NCI-H446 (cell line): ENCODE data around the gene FER1L5.

Experiments
- DNase-seq, 2 experiments: peaks; one replicate each; lab custom pipeline; 2025; lab: John Stamatoyannopoulos, UW

The FER1L5 gene

DNA sequence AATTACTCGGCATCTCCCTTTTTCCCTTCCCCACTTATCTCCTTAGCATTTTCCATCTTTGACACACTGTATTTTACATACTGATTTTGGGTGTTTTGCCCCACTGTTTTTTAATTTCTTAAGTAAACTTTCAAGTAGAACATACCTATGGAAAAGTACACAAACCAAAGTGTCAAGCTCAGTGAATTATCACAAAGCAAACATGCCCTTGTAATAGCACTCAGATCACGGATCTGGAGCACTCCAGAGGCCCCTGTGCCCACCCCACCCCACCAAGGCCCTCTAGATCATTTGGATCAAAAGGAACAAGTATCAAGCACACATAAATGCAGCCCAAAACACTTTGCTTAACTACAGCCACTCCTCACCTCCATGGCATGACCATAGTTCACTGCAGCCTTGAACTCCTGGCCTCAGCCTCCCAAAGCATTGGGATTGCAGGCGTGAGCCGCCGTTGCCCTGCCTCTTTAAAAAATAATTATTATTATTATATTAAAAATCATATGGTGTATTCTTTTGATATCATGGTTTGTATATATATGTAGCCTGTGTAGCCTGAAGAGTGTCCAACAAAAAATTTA, 38.1 kb downstream of the FER1L5 start:
- DNase-seq: no peak

DNA sequence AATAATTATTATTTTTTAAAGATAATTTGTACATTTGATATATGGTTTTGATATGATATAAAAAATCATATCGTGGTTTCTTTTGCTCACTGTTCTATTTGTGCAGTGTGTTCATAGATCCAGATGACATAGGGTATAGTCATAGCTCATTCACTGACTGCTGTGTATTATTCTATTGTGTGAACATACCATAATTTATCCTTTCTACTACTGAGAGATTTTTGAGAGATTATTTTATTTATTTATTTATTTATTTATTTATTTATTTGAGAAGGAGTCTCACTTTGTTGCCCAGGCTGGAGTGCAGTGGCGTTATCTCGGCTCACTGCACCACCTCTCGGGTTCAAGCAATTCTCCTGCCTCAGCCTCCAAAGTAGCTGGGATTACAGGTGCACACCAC, 39.0 kb downstream of the FER1L5 start:
- no peak for DNase-seq

DNA sequence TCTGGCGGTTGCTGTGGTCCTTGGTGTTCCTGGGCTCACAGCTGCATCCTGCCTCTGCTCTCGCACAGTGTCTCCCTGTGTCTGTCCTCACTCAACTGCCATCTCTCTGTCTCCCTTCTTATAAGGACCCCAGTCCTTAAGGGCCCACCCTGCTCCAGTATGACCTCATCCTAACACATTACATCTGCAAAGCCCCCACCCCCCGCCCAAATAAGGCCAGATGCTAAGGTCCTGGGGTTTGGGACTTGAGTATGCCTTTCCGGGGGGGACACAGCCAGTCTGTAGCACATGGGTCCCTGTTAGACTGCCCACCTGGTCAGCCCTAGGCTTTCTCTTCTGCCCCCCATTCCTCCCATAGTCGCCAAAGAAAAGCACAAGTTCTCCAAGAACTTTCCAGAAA, 40.7 kb downstream of the FER1L5 start:
- DNase-seq: no peak

DNA sequence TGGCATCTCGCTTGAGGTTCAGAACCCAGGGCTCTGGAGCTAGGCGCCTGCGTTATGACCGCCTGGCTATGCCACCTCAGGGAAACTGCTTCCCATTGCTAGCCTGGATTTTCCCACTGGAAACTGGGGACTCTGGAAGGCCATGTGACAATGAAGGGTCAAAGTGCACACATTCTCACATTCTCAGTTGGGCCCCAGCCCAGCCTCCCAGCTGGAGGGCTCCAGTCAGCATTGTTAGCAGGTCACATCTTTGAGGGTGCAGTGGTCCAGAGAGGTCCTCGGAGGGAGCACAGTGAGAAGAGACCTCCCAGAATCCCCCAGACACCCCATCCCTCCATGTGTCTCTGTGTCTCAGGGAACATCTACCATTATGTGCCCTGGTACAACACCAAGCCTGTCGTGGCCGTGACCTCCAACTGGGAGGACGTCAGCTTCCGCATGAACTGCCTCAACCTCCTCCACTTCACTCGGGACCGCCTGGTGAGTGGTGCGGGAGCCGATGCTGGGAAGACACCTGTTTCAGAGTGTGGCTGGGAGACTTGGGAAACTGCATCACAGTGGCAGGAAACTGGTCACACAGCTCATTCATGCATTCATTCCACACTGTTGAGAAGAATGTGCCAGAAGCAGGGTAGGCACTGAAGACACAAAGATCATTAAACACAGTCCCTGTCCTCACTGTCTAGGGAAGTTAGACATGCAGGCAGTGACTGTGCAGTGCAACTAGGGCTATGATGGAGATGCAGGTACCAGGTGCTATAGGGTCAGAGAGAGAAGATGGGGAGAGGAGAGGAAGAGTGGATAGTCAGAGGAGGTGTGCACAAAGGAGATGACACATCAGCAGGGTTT, 41.6 kb downstream of the FER1L5 start:
- no peak for DNase-seq

DNA sequence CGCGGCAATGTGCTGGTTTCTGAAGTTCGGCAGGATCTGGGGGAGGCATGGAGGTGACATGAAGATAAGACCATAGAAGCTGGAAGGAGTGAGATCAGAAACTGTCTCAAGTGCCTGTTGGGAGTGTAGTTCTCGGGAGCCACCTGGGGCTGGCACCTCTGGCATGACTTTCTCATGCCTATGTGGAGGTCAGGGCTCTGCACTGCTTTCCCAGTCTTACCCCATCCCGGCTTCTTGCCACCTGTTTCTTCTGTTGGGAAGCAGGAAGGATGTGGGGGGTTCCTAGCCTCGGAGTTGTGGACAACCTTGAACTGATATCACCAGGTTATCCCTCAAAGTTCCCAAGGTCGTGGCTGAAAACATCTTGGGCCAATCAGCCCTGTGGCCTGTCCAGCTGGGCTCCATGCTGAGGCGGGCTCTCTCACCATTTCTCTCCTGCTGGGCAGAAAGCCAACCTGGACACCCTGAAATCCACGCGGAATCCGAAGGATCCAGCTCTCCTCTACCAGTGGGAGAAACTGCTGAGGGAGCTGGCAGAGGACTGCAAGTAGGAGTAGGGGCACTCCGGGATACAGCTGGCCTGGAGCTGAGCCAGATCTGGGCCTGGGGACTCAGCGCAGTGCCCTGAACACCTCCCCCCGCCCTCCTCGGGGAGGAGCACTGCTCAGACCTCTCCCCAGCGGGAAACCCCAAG, 42.5 kb downstream of the FER1L5 start:
- DNase-seq: no peak

GRCh38 chr2:96685577-96686459, 43.3 kb downstream of the FER1L5 start:
- peak in 1 of 2 experiments; percentile 20 for DNase-seq

DNA sequence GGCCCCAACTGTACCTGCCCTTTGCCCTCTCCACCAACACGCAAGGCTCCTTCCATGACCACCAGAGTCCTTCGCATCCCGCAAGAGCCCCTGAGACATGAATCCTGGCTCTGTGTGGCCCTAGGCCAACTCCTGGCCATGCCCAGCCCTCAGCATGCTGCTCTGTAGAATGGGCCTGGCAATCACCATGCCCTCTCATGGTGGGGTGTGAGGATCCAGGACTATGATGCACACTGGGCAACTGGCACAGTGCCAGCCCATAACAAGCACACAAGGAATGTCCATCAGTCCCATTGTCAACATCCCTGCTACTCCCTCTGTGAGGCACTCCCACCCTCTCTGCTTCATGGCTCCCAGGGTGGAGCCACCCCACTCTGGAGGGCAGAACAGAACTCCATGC, 44.7 kb downstream of the FER1L5 start:
- DNase-seq: no peak

GRCh38 chr2:96687711-96688640, 45.4 kb downstream of the FER1L5 start:
- no peak for DNase-seq

GRCh38 chr2:96688649-96689430, 46.3 kb downstream of the FER1L5 start:
- DNase-seq: no peak

- DNase-seq: no peak
Observed at GRCh38 chr2:96689431-96689991, 46.9 kb downstream of the FER1L5 start.

DNA sequence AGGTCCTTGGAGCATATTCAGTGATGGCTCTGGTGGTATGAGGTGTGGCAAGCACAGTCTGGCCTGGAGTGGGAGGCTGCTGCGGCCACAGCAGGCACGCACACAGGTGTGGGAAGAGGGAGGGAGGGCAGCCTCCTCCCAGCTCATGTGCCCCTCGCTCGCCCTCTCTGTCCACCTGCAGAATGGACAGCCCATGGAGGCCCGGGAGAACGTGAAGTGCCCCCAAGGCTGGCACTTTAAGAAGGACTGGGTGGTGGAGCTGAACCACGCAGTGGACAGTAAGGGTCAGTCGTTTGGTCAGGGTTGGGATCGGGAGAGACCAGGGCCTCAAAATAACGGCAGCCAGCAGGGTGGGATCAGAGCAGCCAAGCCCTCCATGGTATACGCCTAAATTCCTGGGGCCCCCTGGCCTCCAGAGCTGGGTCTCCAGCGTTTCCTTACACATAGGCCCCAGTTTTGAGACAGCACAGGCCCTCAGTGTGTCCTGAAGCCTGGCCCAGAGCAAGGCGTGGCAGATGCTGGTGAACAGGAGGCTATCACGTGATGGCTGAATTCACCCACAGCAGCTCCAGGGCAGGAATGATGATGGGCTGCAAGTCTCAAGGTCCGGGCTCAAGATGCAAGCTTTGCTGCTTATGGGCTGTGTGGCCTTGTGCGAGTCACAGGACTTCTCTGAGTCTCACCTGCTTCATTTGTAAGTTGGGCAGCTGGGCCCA, 47.9 kb downstream of the FER1L5 start:
- DNase-seq: no peak

DNA sequence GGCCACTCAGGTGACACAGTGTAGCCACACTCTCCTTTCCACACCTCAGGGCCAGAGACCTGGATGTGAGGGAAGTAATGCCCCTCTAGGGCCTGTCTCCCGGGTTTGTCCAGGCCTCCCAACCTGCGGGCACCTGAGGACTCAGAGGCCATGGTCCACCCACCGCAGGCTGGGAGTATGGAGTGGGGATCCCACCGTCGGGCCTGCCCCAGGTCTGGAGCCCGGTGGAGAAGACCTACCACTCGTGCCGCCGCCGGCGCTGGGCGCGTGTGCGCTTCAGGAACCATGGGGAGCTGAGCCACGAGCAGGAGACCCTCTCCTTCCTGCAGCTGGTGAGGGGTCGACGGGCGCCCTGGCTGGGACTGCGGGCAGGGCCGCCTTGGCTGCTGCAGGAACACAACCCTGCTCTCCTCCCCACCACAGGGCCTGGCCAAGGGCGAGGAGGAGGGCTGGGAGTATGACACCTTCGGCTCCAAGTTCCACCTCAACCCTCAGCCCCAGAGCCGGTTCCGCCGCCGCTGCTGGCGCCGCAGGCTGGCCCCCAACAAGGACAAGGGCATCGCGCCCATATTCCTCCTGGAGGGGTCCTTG, 48.6 kb downstream of the FER1L5 start:
- no peak for DNase-seq

DNA sequence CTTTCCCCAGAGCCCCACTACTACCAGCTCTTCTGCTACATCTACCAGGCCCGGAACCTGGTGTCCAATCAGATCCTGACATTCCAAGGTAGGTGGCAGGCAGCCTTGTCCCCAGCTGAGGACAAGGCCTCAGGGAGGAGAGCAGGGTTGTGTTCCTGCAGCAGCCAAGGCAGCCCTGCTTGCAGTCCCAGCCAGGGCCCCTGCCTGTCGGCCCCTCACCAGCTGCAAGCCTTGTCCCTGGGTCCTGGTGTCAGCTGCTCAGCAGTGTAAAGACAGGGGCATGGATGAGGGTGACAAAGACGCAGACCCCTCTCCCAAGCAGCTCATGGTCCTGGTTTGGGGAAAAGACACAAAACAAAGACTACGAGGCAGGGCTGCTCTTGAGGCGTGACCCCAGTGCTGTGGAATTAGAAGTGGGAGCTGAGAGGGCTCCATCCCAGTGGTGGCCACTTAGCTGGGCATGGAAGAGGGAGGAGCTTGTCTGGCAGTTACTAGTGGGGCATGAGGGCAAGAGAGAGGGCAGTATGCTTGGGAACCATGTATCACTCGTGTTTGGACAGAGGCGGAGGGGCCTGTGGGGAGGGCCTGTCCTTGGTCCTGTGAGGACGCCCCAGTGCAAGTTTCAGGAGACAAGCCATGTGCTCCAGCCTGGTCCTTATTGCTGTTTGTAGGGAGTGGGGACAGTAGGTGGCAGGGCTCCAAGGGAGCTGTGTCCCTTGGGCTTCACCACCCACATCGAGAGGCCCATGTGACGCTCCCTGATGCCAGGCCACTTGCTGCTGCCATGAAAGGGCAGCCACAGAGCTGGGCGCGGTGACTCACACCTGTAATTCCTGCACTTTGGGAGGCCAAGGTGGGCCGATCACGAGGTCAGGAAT, 49.8 kb downstream of the FER1L5 start:
- DNase-seq: no peak

GRCh38 chr2:96693286-96694200, 51.0 kb downstream of the FER1L5 start:
- DNase-seq: no peak

DNA sequence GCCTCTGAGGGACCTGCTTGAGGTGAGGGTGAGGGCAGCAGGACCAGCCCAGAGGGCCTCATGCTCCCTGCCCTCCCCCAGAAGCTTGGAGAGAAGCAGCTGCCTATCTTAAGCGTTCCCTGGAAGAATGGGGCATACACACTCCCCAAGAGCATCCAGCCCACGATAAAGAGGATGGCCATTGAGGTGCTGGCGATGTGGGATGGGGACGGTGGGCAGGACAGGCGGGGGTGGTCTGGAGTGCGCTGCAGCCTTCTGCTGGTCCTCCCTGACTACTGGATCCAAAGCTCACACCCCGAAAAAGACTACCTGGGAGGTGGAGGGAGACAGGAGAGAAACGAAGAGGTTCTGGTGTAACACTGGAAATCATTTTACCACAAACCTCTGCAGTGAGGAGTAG, 51.7 kb downstream of the FER1L5 start:
- DNase-seq: no peak

GRCh38 chr2:96694816-96695455, 52.4 kb downstream of the FER1L5 start:
- DNase-seq: no peak
